Tibial nerve (tissue), 4 donors: ENCODE measurements around the gene SSC5D.

Source experiments
- CTCF ChIP-seq, 5 experiments: fragments of 200-600 bp in 3 of 5; fragments of 450-650 bp in 2 of 5; sonication (generic) in 3 of 5; IDR thresholded peaks; one replicate each; pipeline ENCODE4 v1.5.1; 2016 to 2019; ENCODE audit warnings: antibody characterized with exemption in 5 of 5, mild to moderate bottlenecking in 3 of 5, moderate library complexity in 2 of 5
- EP300 ChIP-seq, 2 donors: sonication (generic); formaldehyde crosslinking; IDR thresholded peaks; one replicate each; pipeline ENCODE4 v1.6.1; 2017; ENCODE audit warnings: antibody characterized with exemption in 2 of 2, mild to moderate bottlenecking in 1 of 2

DNA sequence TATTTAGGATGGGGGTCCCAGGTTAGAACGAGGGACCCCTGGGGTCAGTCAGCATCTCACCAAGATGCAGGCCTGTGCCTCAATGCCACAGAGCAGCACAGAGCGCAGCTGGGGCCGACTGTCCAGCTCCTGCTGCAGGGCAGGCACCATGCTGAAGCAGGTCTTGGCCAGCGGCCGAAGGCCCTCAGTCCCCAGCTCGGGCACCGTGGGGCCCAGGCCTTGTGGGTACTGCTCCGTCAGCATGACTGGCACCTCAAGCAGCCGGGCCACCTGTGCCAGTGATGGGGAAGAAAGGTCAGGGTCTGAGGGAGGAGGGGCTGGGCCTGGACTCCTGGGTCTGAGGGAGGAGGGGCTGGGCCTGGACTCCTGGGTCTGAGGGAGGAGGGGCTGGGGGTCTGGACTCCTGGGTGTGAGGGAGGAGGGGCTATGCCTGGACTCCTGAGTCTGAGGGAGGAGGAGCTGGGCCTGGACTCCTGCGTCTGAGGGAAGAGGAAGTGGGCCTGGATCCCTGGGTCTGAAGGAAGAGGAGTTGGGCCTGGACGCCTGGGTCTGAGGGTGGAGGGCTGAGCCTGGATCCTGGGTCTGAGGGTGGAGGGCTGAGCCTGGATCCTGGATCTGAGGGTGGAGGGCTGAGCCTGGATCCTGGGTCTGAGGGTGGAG, 32.5 kb upstream of the SSC5D start:
- TF ChIP-seq CTCF (IDR thresholded peaks at IDR 0.05), result no peak
- TF ChIP-seq EP300 (IDR thresholded peaks at IDR 0.05), result no peak
